Smooth muscle cell of the brain vasculature (primary cell): ENCODE measurements around the gene ZNF26.

Experiments
- DNase-seq: peaks from one replicate; pipeline ENCODE4 v3.0.0-alpha.2; 2012; ENCODE audit warnings: low read depth, low spot score

ZNF26 gene

DNA sequence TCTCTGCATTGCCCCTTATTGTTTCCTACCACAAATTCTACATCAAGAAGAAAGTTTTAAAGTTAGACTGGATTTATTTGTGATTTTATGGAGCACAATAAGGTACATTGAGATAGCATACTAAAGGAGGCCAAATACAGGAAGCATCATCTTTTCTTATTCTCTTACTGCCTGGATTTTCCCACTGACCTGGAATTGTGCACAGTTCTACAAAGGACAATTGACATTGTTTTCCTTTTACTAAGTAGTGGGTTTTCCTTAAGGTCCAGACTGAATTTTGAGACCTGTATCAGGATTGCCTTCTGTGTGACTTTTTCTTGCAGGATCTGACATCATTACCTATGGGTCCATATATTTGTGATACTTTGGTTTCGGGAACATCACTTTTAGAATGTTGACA is 75.8 kb downstream of the ZNF26 start:
- DNase-seq, result no peak

DNA sequence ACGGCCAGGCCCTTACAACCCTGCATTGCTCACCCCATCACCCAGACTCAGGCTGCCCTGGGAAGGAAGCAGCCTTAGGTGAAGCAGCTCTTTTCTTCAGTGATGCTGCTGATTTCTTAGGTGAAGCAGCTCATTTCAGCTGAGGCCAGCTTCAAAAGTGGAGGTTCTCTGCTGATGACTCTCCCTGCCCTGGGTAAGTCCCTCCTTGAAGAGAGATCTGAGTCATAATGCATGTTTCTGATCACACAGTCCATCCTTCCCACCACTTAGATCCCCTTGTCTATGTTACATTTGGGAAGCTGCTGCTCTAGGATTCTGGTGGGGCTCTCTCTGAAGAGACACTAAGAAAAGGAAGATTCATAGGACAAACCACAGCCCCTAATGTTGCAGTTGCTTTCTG is 77.4 kb downstream of the ZNF26 start:
- no peak for DNase-seq

DNA sequence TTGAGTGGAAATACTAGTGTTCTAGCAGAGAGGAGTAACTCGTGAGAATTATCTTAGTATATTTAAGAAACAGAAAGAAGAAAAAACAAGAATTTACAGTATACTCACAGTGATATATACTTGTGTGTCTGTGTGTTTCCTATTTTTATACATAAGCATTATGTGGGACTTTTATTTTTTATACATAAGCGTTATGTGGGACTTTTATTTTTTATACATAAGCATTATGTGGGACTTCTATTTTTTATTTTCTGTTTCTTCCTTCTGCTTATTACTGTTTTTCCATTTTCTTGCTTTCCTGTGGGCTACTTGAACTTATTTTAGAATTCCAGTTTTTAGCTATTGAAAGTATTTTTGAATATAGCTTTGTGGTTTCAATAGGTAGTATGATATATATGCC is 87.7 kb downstream of the ZNF26 start:
- DNase-seq, result no peak
